ENCODE measurements around the gene VSIG2. TPM values are rescaled to one million over a fixed set of nuclear protein-coding genes. Genes with fewer than 3 reads are reported as not detected.
A peak's percentile ranks its signal among the peaks of the same experiment; 100 is the strongest.

Gene VSIG2
- total and polyA plus RNA-seq, 2 of the 4 experiments (the other 2 are of a cell fraction): not detected

- peak; percentile 60 for DNase-seq
- Histone ChIP-seq H3K27ac (ENCODE audit: insufficient read depth, low read length) (no peak overlapping the region), H3K4me3 (ENCODE audit: insufficient read depth, low read depth, low read length) (peak overlapping the region; percentile 32), H3K27me3 (ENCODE audit: control insufficient read depth, insufficient read depth, low read length) (peaks cover 17% of the 10 kb centered on the region; the same call in 1 of the 2 replicates), H2AK5ac (ENCODE audit: low read depth, low read length) (peak overlapping the region; percentile 20; the same call in 1 of the 2 replicates), H3K56ac (ENCODE audit: extremely low read depth, insufficient read depth, low read length) (no peak overlapping the region), H2BK120ac (ENCODE audit: low read depth, low read length) (no peak overlapping the region), H3K9me1 (ENCODE audit: insufficient read depth, low read length) (no peaks in the 10 kb centered on the region), H2BK20ac (ENCODE audit: low read depth, low read length) (no peak overlapping the region), H2BK15ac (ENCODE audit: low read depth, low read length) (no peak overlapping the region), H3K4me2 (ENCODE audit: low read depth, low read length) (peak overlapping the region; percentile 96), H4K8ac (ENCODE audit: low read depth in 2 of 2, low read length in 2 of 2) (no peak overlapping the region), H3K18ac (ENCODE audit: low read depth, low read length) (no peak overlapping the region), H2BK5ac (ENCODE audit: low read depth, low read length, poor library complexity, severe bottlenecking) (no peak overlapping the region), H2AFZ (replicated peaks; ENCODE audit: low read length, poor library complexity) (peak overlapping the region; percentile 69), H3K4me1 (ENCODE audit: control insufficient read depth, insufficient read depth, low read length) (peaks cover 1% of the 10 kb centered on the region; the same call in 1 of the 2 replicates), H2AK9ac (replicated peaks; ENCODE audit: low read depth, low read length, poor library complexity) (peak overlapping the region; percentile 23), H4K20me1 (ENCODE audit: insufficient read depth, low read length) (peaks cover 10% of the 10 kb centered on the region), H4K5ac (ENCODE audit: low read depth, low read length) (no peak overlapping the region), H3K4ac (ENCODE audit: low read depth, low read length) (no peak overlapping the region), H3K36me3 (ENCODE audit: control insufficient read depth, insufficient read depth, low read length) (peaks cover 2% of the 10 kb centered on the region), H3K14ac (replicated peaks; ENCODE audit: low read depth, low read length) (no peak overlapping the region), H3K9me3 (ENCODE audit: control insufficient read depth, insufficient read depth, low read length) (no peaks in the 10 kb centered on the region), H3K9ac (ENCODE audit: low read depth, low read length) (no peak overlapping the region; the same call in 1 of the 2 replicates), H3K79me1 (ENCODE audit: low read depth in 1 of 2, low read length in 2 of 2) (peaks cover 3 to 13% of the 10 kb centered on the region in 2 experiments; a peak in 2 of 4 replicates), H3K23ac (ENCODE audit: low read depth, low read length) (no peak overlapping the region), H4K91ac (ENCODE audit: insufficient read depth, low read depth, low read length) (no peak overlapping the region)
- intact Hi-C loops (cut with micrococcal nuclease) (loop anchor here (1.0 kb wide), 3 partner anchors 90 to 119 kb away; partner anchors contain the start of genes SIAE and SPA17), dilution Hi-C loops (cut with HindIII; ENCODE audit: low sequenced_read_pairs, unreplicated experiment) (no loop called here), in situ Hi-C loops (cut with MboI; ENCODE audit: low sequenced_read_pairs) (loop anchor here (5.0 to 10.0 kb wide), 2 partner anchors 71 to 91 kb away; partner anchors contain the start of genes SIAE and SPA17)
- peak; percentile 38 for ATAC-seq (ENCODE audit: low read depth)
- WGBS, 2 experiments (ENCODE audit: extremely low coverage in 2 of 2, insufficient read length in 1 of 2): 10% methylated on average over 8 of the region's 21 CpGs; no CpG with 5 or more reads in 1 of the 2 experiments
- no TSS peak for BruUV-seq (replicated peaks)
- ChIA-PET CTCF (interaction anchor here (0.6 to 1.6 kb wide), 11 partner anchors 10 to 647 kb away, joined by 3 to 8 read pairs (median 3); no protein-coding TSS in a partner anchor), POLR2A (ENCODE audit: unreplicated experiment) (no interaction called here)
- TF ChIP-seq MAFK (IDR thresholded peaks at IDR 0.05; ENCODE audit: low read depth, low read length) (no peak), NFE2L2 (IDR thresholded peaks at IDR 0.05; ENCODE audit: low read depth, low read length) (no peak), RAD21 (IDR thresholded peaks at IDR 0.05; ENCODE audit: low read length) (peak; percentile 74), FOS (IDR thresholded peaks at IDR 0.05; ENCODE audit: low read depth, low read length) (no peak), RFX5 (IDR thresholded peaks at IDR 0.05; ENCODE audit: low read depth, low read length) (no peak), CTCF (conservative IDR thresholded peaks at IDR 0.05; ENCODE audit: low read depth, low read length) (peak; percentile 84), SMC3 (IDR thresholded peaks at IDR 0.05; ENCODE audit: low read depth, low read length) (peak; percentile 93), POLR2A (IDR thresholded peaks at IDR 0.05; ENCODE audit: low read depth, low read length) (no peak), RCOR1 (IDR thresholded peaks at IDR 0.05; ENCODE audit: insufficient replicate concordance, low read length) (peak; percentile 65), CHD1 (IDR thresholded peaks at IDR 0.05; ENCODE audit: low read depth, low read length) (no peak), CEBPB (IDR thresholded peaks at IDR 0.05; ENCODE audit: low read depth, low read length) (no peak), MXI1 (IDR thresholded peaks at IDR 0.05; ENCODE audit: borderline replicate concordance, low read depth, low read length) (no peak)
- TF ChIP-seq, protein P1, sequence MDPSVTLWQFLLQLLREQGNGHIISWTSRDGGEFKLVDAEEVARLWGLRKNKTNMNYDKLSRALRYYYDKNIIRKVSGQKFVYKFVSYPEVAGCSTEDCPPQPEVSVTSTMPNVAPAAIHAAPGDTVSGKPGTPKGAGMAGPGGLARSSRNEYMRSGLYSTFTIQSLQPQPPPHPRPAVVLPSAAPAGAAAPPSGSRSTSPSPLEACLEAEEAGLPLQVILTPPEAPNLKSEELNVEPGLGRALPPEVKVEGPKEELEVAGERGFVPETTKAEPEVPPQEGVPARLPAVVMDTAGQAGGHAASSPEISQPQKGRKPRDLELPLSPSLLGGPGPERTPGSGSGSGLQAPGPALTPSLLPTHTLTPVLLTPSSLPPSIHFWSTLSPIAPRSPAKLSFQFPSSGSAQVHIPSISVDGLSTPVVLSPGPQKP (IDR thresholded peaks at IDR 0.05; ENCODE audit: borderline replicate concordance, low read depth, low read length): no peak
- TF ChIP-seq, protein P2, sequence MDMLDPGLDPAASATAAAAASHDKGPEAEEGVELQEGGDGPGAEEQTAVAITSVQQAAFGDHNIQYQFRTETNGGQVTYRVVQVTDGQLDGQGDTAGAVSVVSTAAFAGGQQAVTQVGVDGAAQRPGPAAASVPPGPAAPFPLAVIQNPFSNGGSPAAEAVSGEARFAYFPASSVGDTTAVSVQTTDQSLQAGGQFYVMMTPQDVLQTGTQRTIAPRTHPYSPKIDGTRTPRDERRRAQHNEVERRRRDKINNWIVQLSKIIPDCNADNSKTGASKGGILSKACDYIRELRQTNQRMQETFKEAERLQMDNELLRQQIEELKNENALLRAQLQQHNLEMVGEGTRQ (IDR thresholded peaks at IDR 0.05; ENCODE audit: low read depth, low read length): no peak
These were observed 11.3 kb upstream of the VSIG2 start for GRCh38 chr11:124763156-124763947.

Measured in IMR-90 (cell line).